Muscle layer of colon (tissue), 2 donors: ENCODE measurements around the gene KANSL3.

Experiments
- H3K27ac ChIP-seq: one replicate; pipeline ENCODE4 v1.7.0; 2013; ENCODE audit warnings: low read depth, mild to moderate bottlenecking, low read length, moderate library complexity
- H3K27me3 ChIP-seq, 2 donors: one replicate each; pipeline ENCODE4 v1.7.0; 2013; ENCODE audit warnings: low read length in 2 of 2, mild to moderate bottlenecking in 2 of 2; ENCODE audit not compliant: insufficient read depth in 2 of 2, control insufficient read depth in 1 of 2
- H3K36me3 ChIP-seq: one replicate; pipeline ENCODE4 v1.7.0; 2013; ENCODE audit warnings: mild to moderate bottlenecking, low read length; ENCODE audit not compliant: insufficient read depth
- H3K4me1 ChIP-seq: one replicate; pipeline ENCODE4 v1.7.0; 2013; ENCODE audit warnings: mild to moderate bottlenecking, low read length; ENCODE audit not compliant: insufficient read depth
- H3K4me3 ChIP-seq, 2 donors: one replicate each; pipeline ENCODE4 v1.7.0; 2013; ENCODE audit warnings: low read length in 2 of 2, low read depth in 1 of 2, mild to moderate bottlenecking in 1 of 2, moderate library complexity in 1 of 2
- H3K9ac ChIP-seq: one replicate; pipeline ENCODE4 v1.7.0; 2013; ENCODE audit warnings: low read length
- H3K9me3 ChIP-seq: one replicate; pipeline ENCODE4 v1.7.0; 2013; ENCODE audit warnings: mild to moderate bottlenecking, low read length
- donor health status: abdominal sarcoma.
- donor health status: Adenocarcinoma of cecum.

KANSL3 gene

GRCh38 chr2:96623116-96623515, 15.0 kb downstream of the KANSL3 start:
- H3K9ac ChIP-seq = no peak overlapping the region
- peaks cover 15% of the 10 kb centered on the region for H3K36me3 ChIP-seq
- peaks cover 17% of the 10 kb centered on the region for H3K4me1 ChIP-seq
- H3K27me3 ChIP-seq = no peaks in the 10 kb centered on the region
- no peak overlapping the region for H3K27ac ChIP-seq
- H3K4me3 ChIP-seq = no peak overlapping the region
- no peaks in the 10 kb centered on the region for H3K9me3 ChIP-seq

GRCh38 chr2:96622544-96622943, 15.6 kb downstream of the KANSL3 start:
- Histone ChIP-seq H3K4me3 (no peak overlapping the region), H3K9ac (no peak overlapping the region), H3K4me1 (peaks cover 17% of the 10 kb centered on the region), H3K27ac (no peak overlapping the region), H3K27me3 (no peaks in the 10 kb centered on the region), H3K36me3 (peaks cover 11% of the 10 kb centered on the region), H3K9me3 (no peaks in the 10 kb centered on the region)

- no peak overlapping the region for H3K4me3 ChIP-seq
- H3K36me3 ChIP-seq = peaks cover 22% of the 10 kb centered on the region
- no peak overlapping the region for H3K9ac ChIP-seq
- H3K9me3 ChIP-seq = no peaks in the 10 kb centered on the region
- no peak overlapping the region for H3K27ac ChIP-seq
- H3K4me1 ChIP-seq = no peaks in the 10 kb centered on the region
- no peaks in the 10 kb centered on the region for H3K27me3 ChIP-seq
These were observed 19.4 kb downstream of the KANSL3 start for GRCh38 chr2:96618596-96619283.

GRCh38 chr2:96617012-96617411, 21.1 kb downstream of the KANSL3 start:
- Histone ChIP-seq H3K36me3 (peaks cover 34% of the 10 kb centered on the region), H3K27me3 (no peaks in the 10 kb centered on the region), H3K4me3 (no peak overlapping the region), H3K27ac (no peak overlapping the region), H3K9ac (no peak overlapping the region), H3K9me3 (no peaks in the 10 kb centered on the region), H3K4me1 (no peaks in the 10 kb centered on the region)

- no peak overlapping the region for H3K9ac ChIP-seq
- H3K4me3 ChIP-seq = no peak overlapping the region
- H3K36me3 ChIP-seq = peaks cover 38% of the 10 kb centered on the region
- no peaks in the 10 kb centered on the region for H3K4me1 ChIP-seq
- no peaks in the 10 kb centered on the region for H3K27me3 ChIP-seq
- H3K9me3 ChIP-seq = no peaks in the 10 kb centered on the region
- no peak overlapping the region for H3K27ac ChIP-seq
These were observed 21.6 kb downstream of the KANSL3 start for GRCh38 chr2:96616535-96616934.

GRCh38 chr2:96616128-96616527, 22.0 kb downstream of the KANSL3 start:
- no peak overlapping the region for H3K27ac ChIP-seq
- H3K9me3 ChIP-seq = no peaks in the 10 kb centered on the region
- H3K27me3 ChIP-seq = no peaks in the 10 kb centered on the region
- no peak overlapping the region for H3K9ac ChIP-seq
- peaks cover 42% of the 10 kb centered on the region for H3K36me3 ChIP-seq
- H3K4me1 ChIP-seq = no peaks in the 10 kb centered on the region
- no peak overlapping the region for H3K4me3 ChIP-seq

GRCh38 chr2:96608469-96609455, 29.4 kb downstream of the KANSL3 start:
- Histone ChIP-seq H3K9ac (no peak overlapping the region), H3K27me3 (no peaks in the 10 kb centered on the region), H3K9me3 (no peaks in the 10 kb centered on the region), H3K36me3 (peaks cover 90% of the 10 kb centered on the region), H3K27ac (no peak overlapping the region), H3K4me1 (no peaks in the 10 kb centered on the region), H3K4me3 (no peak overlapping the region)

- Histone ChIP-seq H3K9ac (no peak overlapping the region), H3K27me3 (no peaks in the 10 kb centered on the region), H3K36me3 (peaks cover 89% of the 10 kb centered on the region), H3K27ac (no peak overlapping the region), H3K9me3 (no peaks in the 10 kb centered on the region), H3K4me1 (no peaks in the 10 kb centered on the region), H3K4me3 (no peak overlapping the region)
These were observed 34.0 kb downstream of the KANSL3 start for GRCh38 chr2:96604104-96604503.

GRCh38 chr2:96602330-96602823, 35.7 kb downstream of the KANSL3 start:
- H3K27me3 ChIP-seq = no peaks in the 10 kb centered on the region
- no peaks in the 10 kb centered on the region for H3K4me1 ChIP-seq
- H3K4me3 ChIP-seq = no peak overlapping the region
- H3K27ac ChIP-seq = no peak overlapping the region
- H3K36me3 ChIP-seq = peaks cover 77% of the 10 kb centered on the region
- H3K9me3 ChIP-seq = no peaks in the 10 kb centered on the region
- H3K9ac ChIP-seq = no peak overlapping the region

GRCh38 chr2:96601382-96602292, 36.5 kb downstream of the KANSL3 start:
- Histone ChIP-seq H3K4me1 (no peaks in the 10 kb centered on the region), H3K27ac (no peak overlapping the region), H3K4me3 (no peak overlapping the region), H3K9me3 (no peaks in the 10 kb centered on the region), H3K36me3 (peaks cover 77% of the 10 kb centered on the region), H3K9ac (no peak overlapping the region), H3K27me3 (no peaks in the 10 kb centered on the region)

GRCh38 chr2:96599941-96600340, 38.2 kb downstream of the KANSL3 start:
- H3K9ac ChIP-seq = no peak overlapping the region
- H3K27me3 ChIP-seq = no peaks in the 10 kb centered on the region
- no peak overlapping the region for H3K27ac ChIP-seq
- no peaks in the 10 kb centered on the region for H3K4me1 ChIP-seq
- peaks cover 74% of the 10 kb centered on the region for H3K36me3 ChIP-seq
- H3K4me3 ChIP-seq = no peak overlapping the region
- no peaks in the 10 kb centered on the region for H3K9me3 ChIP-seq
